ENCODE data around the gene GORASP2. TPM values are rescaled to one million over a fixed set of nuclear protein-coding genes. Genes with fewer than 3 reads are reported as not detected.

Gene GORASP2
- total and polyA plus RNA-seq, 2 experiments from 2014 or later = 44.5 to 45.2 TPM

DNA sequence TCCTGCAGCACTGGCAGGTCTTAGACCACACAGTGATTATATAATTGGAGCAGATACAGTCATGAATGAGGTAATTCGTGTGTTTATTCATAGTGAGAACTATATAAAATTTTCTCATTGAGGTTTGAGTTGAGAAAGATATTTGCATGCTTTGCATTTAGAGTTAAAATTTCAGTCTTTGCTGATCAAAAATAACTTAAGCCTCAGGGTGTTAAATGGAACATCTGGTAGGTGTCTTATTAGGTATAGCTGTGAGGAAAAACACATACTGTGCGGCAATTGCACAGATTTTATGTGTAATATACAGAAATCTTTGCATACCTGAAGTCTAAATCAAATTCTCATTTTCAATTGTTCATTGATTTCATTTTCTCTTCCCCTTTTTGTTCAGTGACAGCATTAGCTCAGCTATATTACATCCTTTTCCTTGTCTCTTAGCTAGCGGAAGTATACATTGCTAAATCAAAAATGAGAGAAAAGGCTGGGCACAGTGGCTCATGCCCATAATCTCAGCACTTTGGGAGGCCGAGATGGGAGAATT, 21.2 kb downstream of the GORASP2 start:
- DNase-seq (ENCODE audit: low spot score) = no peak
- Histone ChIP-seq H3K9me2 (ENCODE audit: insufficient read depth) (no peaks in the 10 kb centered on the region), H3K36me3 (ENCODE audit: insufficient read depth) (peaks cover 56% of the 10 kb centered on the region), H3K4me1 (ENCODE audit: insufficient read depth) (no peaks in the 10 kb centered on the region), H4K20me1 (replicated peaks; ENCODE audit: insufficient read depth) (peaks cover 17% of the 10 kb centered on the region), H3K27ac (ENCODE audit: low read depth) (no peak overlapping the region), H3K79me2 (replicated peaks; ENCODE audit: insufficient read depth) (peaks cover 32% of the 10 kb centered on the region), H3F3A (replicated peaks; ENCODE audit: low read depth) (0 out of 2 replicates have a peak, but pooled peaks cover 8% of the 10 kb centered on the region), H3K27me3 (ENCODE audit: insufficient read depth) (no peaks in the 10 kb centered on the region), H2AFZ (no peak overlapping the region), H3K4me2 (no peak overlapping the region), H3K4me3 (no peak overlapping the region)
- Mint-ChIP-seq H3K4me3 (no peak overlapping the region), H3K27ac (no peak overlapping the region), H3K27me3 (ENCODE audit: insufficient read depth, low read depth, poor library complexity) (no peaks in the 10 kb centered on the region), H3K4me1 (no peaks in the 10 kb centered on the region), H3K36me3 (ENCODE audit: low read depth) (peaks cover 56% of the 10 kb centered on the region), H3K9me3 (no peaks in the 10 kb centered on the region)
- no peak for ATAC-seq
- TF ChIP-seq ZNF114 (CRISPR knock-in tag; IDR thresholded peaks at IDR 0.05) (no peak), STAT1 (IDR thresholded peaks at IDR 0.05; ENCODE audit: unreplicated experiment) (no peak), EZH2 (IDR thresholded peaks at IDR 0.05; ENCODE audit: low read depth, unreplicated experiment) (no peak), EZH2phosphoT487 (IDR thresholded peaks at IDR 0.05; ENCODE audit: unreplicated experiment) (no peak), POLR2AphosphoS5 (IDR thresholded peaks at IDR 0.05; ENCODE audit: low read depth) (no peak), CREB1 (CRISPR knock-in tag; IDR thresholded peaks at IDR 0.05; ENCODE audit: low read depth) (no peak), ZNF331 (CRISPR knock-in tag; IDR thresholded peaks at IDR 0.05; ENCODE audit: low read depth) (no peak)
- TF ChIP-seq, protein P1, sequence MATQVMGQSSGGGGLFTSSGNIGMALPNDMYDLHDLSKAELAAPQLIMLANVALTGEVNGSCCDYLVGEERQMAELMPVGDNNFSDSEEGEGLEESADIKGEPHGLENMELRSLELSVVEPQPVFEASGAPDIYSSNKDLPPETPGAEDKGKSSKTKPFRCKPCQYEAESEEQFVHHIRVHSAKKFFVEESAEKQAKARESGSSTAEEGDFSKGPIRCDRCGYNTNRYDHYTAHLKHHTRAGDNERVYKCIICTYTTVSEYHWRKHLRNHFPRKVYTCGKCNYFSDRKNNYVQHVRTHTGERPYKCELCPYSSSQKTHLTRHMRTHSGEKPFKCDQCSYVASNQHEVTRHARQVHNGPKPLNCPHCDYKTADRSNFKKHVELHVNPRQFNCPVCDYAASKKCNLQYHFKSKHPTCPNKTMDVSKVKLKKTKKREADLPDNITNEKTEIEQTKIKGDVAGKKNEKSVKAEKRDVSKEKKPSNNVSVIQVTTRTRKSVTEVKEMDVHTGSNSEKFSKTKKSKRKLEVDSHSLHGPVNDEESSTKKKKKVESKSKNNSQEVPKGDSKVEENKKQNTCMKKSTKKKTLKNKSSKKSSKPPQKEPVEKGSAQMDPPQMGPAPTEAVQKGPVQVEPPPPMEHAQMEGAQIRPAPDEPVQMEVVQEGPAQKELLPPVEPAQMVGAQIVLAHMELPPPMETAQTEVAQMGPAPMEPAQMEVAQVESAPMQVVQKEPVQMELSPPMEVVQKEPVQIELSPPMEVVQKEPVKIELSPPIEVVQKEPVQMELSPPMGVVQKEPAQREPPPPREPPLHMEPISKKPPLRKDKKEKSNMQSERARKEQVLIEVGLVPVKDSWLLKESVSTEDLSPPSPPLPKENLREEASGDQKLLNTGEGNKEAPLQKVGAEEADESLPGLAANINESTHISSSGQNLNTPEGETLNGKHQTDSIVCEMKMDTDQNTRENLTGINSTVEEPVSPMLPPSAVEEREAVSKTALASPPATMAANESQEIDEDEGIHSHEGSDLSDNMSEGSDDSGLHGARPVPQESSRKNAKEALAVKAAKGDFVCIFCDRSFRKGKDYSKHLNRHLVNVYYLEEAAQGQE (IDR thresholded peaks at IDR 0.05; ENCODE audit: unreplicated experiment) = no peak
- TF ChIP-seq, protein P2, sequence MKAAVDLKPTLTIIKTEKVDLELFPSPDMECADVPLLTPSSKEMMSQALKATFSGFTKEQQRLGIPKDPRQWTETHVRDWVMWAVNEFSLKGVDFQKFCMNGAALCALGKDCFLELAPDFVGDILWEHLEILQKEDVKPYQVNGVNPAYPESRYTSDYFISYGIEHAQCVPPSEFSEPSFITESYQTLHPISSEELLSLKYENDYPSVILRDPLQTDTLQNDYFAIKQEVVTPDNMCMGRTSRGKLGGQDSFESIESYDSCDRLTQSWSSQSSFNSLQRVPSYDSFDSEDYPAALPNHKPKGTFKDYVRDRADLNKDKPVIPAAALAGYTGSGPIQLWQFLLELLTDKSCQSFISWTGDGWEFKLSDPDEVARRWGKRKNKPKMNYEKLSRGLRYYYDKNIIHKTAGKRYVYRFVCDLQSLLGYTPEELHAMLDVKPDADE (IDR thresholded peaks at IDR 0.05) = no peak
- TF ChIP-seq, protein P3, sequence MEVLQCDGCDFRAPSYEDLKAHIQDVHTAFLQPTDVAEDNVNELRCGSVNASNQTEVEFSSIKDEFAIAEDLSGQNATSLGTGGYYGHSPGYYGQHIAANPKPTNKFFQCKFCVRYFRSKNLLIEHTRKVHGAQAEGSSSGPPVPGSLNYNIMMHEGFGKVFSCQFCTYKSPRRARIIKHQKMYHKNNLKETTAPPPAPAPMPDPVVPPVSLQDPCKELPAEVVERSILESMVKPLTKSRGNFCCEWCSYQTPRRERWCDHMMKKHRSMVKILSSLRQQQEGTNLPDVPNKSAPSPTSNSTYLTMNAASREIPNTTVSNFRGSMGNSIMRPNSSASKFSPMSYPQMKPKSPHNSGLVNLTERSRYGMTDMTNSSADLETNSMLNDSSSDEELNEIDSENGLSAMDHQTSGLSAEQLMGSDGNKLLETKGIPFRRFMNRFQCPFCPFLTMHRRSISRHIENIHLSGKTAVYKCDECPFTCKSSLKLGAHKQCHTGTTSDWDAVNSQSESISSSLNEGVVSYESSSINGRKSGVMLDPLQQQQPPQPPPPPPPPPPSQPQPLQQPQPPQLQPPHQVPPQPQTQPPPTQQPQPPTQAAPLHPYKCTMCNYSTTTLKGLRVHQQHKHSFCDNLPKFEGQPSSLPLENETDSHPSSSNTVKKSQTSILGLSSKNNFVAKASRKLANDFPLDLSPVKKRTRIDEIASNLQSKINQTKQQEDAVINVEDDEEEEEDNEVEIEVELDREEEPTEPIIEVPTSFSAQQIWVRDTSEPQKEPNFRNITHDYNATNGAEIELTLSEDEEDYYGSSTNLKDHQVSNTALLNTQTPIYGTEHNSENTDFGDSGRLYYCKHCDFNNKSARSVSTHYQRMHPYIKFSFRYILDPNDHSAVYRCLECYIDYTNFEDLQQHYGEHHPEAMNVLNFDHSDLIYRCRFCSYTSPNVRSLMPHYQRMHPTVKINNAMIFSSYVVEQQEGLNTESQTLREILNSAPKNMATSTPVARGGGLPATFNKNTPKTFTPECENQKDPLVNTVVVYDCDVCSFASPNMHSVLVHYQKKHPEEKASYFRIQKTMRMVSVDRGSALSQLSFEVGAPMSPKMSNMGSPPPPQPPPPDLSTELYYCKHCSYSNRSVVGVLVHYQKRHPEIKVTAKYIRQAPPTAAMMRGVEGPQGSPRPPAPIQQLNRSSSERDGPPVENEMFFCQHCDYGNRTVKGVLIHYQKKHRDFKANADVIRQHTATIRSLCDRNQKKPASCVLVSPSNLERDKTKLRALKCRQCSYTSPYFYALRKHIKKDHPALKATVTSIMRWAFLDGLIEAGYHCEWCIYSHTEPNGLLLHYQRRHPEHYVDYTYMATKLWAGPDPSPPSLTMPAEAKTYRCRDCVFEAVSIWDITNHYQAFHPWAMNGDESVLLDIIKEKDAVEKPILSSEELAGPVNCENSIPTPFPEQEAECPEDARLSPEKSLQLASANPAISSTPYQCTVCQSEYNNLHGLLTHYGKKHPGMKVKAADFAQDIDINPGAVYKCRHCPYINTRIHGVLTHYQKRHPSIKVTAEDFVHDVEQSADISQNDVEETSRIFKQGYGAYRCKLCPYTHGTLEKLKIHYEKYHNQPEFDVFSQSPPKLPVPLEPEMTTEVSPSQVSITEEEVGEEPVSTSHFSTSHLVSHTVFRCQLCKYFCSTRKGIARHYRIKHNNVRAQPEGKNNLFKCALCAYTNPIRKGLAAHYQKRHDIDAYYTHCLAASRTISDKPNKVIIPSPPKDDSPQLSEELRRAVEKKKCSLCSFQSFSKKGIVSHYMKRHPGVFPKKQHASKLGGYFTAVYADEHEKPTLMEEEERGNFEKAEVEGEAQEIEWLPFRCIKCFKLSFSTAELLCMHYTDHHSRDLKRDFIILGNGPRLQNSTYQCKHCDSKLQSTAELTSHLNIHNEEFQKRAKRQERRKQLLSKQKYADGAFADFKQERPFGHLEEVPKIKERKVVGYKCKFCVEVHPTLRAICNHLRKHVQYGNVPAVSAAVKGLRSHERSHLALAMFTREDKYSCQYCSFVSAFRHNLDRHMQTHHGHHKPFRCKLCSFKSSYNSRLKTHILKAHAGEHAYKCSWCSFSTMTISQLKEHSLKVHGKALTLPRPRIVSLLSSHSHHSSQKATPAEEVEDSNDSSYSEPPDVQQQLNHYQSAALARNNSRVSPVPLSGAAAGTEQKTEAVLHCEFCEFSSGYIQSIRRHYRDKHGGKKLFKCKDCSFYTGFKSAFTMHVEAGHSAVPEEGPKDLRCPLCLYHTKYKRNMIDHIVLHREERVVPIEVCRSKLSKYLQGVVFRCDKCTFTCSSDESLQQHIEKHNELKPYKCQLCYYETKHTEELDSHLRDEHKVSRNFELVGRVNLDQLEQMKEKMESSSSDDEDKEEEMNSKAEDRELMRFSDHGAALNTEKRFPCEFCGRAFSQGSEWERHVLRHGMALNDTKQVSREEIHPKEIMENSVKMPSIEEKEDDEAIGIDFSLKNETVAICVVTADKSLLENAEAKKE (CRISPR knock-in tag; IDR thresholded peaks at IDR 0.05) = no peak
- TF ChIP-seq, protein P4, sequence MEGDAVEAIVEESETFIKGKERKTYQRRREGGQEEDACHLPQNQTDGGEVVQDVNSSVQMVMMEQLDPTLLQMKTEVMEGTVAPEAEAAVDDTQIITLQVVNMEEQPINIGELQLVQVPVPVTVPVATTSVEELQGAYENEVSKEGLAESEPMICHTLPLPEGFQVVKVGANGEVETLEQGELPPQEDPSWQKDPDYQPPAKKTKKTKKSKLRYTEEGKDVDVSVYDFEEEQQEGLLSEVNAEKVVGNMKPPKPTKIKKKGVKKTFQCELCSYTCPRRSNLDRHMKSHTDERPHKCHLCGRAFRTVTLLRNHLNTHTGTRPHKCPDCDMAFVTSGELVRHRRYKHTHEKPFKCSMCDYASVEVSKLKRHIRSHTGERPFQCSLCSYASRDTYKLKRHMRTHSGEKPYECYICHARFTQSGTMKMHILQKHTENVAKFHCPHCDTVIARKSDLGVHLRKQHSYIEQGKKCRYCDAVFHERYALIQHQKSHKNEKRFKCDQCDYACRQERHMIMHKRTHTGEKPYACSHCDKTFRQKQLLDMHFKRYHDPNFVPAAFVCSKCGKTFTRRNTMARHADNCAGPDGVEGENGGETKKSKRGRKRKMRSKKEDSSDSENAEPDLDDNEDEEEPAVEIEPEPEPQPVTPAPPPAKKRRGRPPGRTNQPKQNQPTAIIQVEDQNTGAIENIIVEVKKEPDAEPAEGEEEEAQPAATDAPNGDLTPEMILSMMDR (conservative IDR thresholded peaks at IDR 0.05; ENCODE audit: low read depth in 2 of 2) = no peak
